Osteoblast (primary cell): ENCODE measurements around the gene ATG5. TPM values are rescaled to one million over a fixed set of nuclear protein-coding genes. Genes with fewer than 3 reads are reported as not detected.

Experiments
- DNase-seq: peaks from one replicate; pipeline ENCODE4 v3.0.0; 2011; ENCODE audit warnings: low spot score, mixed read lengths; ENCODE audit not compliant: insufficient read length; ENCODE audit errors: missing footprints
- H2AFZ ChIP-seq: 2 replicates; pipeline ENCODE4 v1.6.0; 2011; ENCODE audit warnings: mild to moderate bottlenecking, low read length
- H3K27ac ChIP-seq: 2 replicates; pipeline ENCODE4 v1.5.1; 2011; ENCODE audit warnings: mild to moderate bottlenecking, low read depth, low read length, moderate library complexity
- H3K27me3 ChIP-seq: 2 replicates; pipeline ENCODE4 v1.6.0; 2012; ENCODE audit warnings: mild to moderate bottlenecking, control low read depth, inconsistent platforms, low read length, moderate library complexity; ENCODE audit not compliant: insufficient read depth
- H3K36me3 ChIP-seq: 2 replicates; pipeline ENCODE4 v1.5.1; 2011; ENCODE audit warnings: mild to moderate bottlenecking, low read length, control low read depth, moderate library complexity; ENCODE audit not compliant: insufficient read depth
- H3K4me1 ChIP-seq: 2 replicates; pipeline ENCODE4 v1.5.1; 2011; ENCODE audit warnings: mild to moderate bottlenecking, low read length, control low read depth, moderate library complexity; ENCODE audit not compliant: insufficient read depth
- H3K4me2 ChIP-seq: 2 replicates; pipeline ENCODE4 v1.6.0; 2011; ENCODE audit warnings: mild to moderate bottlenecking, low read length; ENCODE audit not compliant: insufficient read depth
- H3K4me3 ChIP-seq: fragments of 200-600 bp; sonication (generic); 3 replicates; pipeline ENCODE4 v1.5.1; 2012; ENCODE audit warnings: mild to moderate bottlenecking, low read length, inconsistent platforms; ENCODE audit not compliant: insufficient read depth
- H3K79me2 ChIP-seq: 2 replicates; pipeline ENCODE4 v1.6.0; 2012; ENCODE audit warnings: mild to moderate bottlenecking, low read length, control low read depth, inconsistent platforms; ENCODE audit not compliant: insufficient read depth
- H3K9me3 ChIP-seq: 2 replicates; pipeline ENCODE4 v1.5.1; 2011; ENCODE audit warnings: low read depth, low read length, control low read depth
- H4K20me1 ChIP-seq: 2 replicates; pipeline ENCODE4 v1.6.0; 2012; ENCODE audit warnings: mild to moderate bottlenecking, low read length, control low read depth; ENCODE audit not compliant: insufficient read depth
- CTCF ChIP-seq: IDR thresholded peaks from 2 replicates; pipeline ENCODE4 v1.5.1; 2011; ENCODE audit warnings: mild to moderate bottlenecking, low read depth, low read length, moderate library complexity; ENCODE audit errors: extremely low read depth
- total RNA-seq: library from RNA; depleted of rRNA; stranded (reverse); fragments of >200 nt; gene quantifications from 2 replicates; pipeline ENCODE4 v1.2.3, GENCODE V29; 2012

The ATG5 gene
- total RNA-seq, 1 donor, result 59.0 TPM

- no peak for TF ChIP-seq CTCF
- Histone ChIP-seq H3K27me3 (no peaks in the 10 kb centered on the region), H2AFZ (no peak overlapping the region), H3K4me2 (no peak overlapping the region), H3K36me3 (no peaks in the 10 kb centered on the region), H3K9me3 (no peaks in the 10 kb centered on the region), H3K4me1 (no peaks in the 10 kb centered on the region), H3K79me2 (peaks cover 8% of the 10 kb centered on the region), H3K4me3 (no peak overlapping the region), H4K20me1 (no peaks in the 10 kb centered on the region), H3K27ac (no peak overlapping the region)
- DNase-seq, result no peak
Measured at GRCh38 chr6:106225581-106225980, 100.0 kb downstream of the ATG5 start.

- Histone ChIP-seq H3K27ac (no peak overlapping the region), H3K36me3 (no peaks in the 10 kb centered on the region), H3K79me2 (peaks cover 12% of the 10 kb centered on the region), H3K4me1 (no peaks in the 10 kb centered on the region), H3K4me3 (no peak overlapping the region), H4K20me1 (no peaks in the 10 kb centered on the region), H2AFZ (no peak overlapping the region), H3K9me3 (no peaks in the 10 kb centered on the region), H3K27me3 (no peaks in the 10 kb centered on the region), H3K4me2 (no peak overlapping the region)
- peak; percentile 63 for TF ChIP-seq CTCF
- DNase-seq, result no peak
Measured at GRCh38 chr6:106223300-106223930, 102.1 kb downstream of the ATG5 start.

- Histone ChIP-seq H4K20me1 (no peaks in the 10 kb centered on the region), H3K9me3 (no peaks in the 10 kb centered on the region), H3K27me3 (no peaks in the 10 kb centered on the region), H3K4me1 (no peaks in the 10 kb centered on the region), H3K79me2 (peaks cover 9% of the 10 kb centered on the region), H2AFZ (no peak overlapping the region), H3K36me3 (no peaks in the 10 kb centered on the region), H3K4me2 (no peak overlapping the region), H3K27ac (no peak overlapping the region), H3K4me3 (no peak overlapping the region)
- no peak for TF ChIP-seq CTCF
- no peak for DNase-seq
Measured at GRCh38 chr6:106220485-106220884, 105.1 kb downstream of the ATG5 start.

GRCh38 chr6:106216527-106216926 is 109.0 kb downstream of the ATG5 start:
- no peak overlapping the region for H3K4me3 ChIP-seq
- peaks cover 8% of the 10 kb centered on the region for H3K79me2 ChIP-seq
- H3K9me3 ChIP-seq, result no peaks in the 10 kb centered on the region
- H3K4me1 ChIP-seq, result no peaks in the 10 kb centered on the region
- no peak for TF ChIP-seq CTCF
- no peak overlapping the region for H2AFZ ChIP-seq
- DNase-seq, result no peak
- H3K4me2 ChIP-seq, result no peak overlapping the region
- H3K27me3 ChIP-seq, result no peaks in the 10 kb centered on the region
- H3K27ac ChIP-seq, result no peak overlapping the region
- H3K36me3 ChIP-seq, result no peaks in the 10 kb centered on the region
- H4K20me1 ChIP-seq, result no peaks in the 10 kb centered on the region
